Endometrial microvascular endothelial cells (primary cell): ENCODE data around the gene FAM3B. TPM values are rescaled to one million over a fixed set of nuclear protein-coding genes. Genes with fewer than 3 reads are reported as not detected.
"Not testable (repeated sequence)": the region's sequence is repeated elsewhere in the genome, so short reads cannot be mapped to it uniquely, and the experiment has no call there.

Experiments
- in situ Hi-C: cut with HindIII; loops from 2 replicates; pipeline ENCODE4 v1.10.0; 2017; ENCODE audit warnings: low sequenced_read_pairs, low pct_unique_long_range_greater_than_20kb; ENCODE audit errors: inconsistent ontology term
- total RNA-seq: library from RNA; depleted of rRNA; stranded (reverse); fragments of >200 nt; gene quantifications from one replicate; pipeline ENCODE4 v1.2.3, GENCODE V29; 2015; ENCODE audit errors: inconsistent ontology term

FAM3B gene
- total RNA-seq, 1 donor from 2014 or later, result not detected

GRCh38 chr21:41345934-41346685 is 29.5 kb downstream of the FAM3B start:
- in situ Hi-C loops, result no loop called here

DNA sequence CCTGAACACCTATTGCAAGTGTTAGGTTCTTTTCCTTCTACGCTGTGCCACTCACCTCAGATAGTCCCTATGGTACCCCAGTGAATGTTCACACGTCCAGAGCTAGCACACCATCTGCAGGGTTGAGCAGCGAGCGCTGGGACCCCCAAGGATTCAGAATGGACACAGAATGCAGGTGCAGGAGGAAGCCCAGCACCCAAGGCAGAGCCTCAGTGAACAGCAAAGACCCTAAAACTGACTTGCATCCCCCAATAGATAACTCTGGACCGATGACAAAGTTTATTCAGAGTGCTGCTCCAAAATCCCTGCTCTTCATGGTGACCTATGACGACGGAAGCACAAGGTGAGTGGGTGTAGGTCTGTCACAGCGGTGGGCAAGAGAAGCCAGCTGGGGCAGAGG is 30.2 kb downstream of the FAM3B start:
- in situ Hi-C loops, result no loop called here

DNA sequence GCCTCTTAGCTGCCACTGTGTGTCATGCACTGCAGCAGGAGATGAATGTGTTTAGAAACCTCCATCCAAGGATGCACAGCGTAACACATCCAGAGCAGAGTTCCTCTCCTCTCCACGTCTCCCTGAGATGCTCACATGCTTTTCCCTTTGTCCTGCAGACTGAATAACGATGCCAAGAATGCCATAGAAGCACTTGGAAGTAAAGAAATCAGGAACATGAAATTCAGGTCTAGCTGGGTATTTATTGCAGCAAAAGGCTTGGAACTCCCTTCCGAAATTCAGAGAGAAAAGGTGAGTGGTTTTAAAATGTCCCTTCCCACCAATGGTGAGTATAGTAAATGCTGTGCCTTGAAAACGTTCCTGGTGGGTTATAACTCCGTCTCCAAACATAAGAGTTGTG is 31.8 kb downstream of the FAM3B start:
- in situ Hi-C loops, result no loop called here

DNA sequence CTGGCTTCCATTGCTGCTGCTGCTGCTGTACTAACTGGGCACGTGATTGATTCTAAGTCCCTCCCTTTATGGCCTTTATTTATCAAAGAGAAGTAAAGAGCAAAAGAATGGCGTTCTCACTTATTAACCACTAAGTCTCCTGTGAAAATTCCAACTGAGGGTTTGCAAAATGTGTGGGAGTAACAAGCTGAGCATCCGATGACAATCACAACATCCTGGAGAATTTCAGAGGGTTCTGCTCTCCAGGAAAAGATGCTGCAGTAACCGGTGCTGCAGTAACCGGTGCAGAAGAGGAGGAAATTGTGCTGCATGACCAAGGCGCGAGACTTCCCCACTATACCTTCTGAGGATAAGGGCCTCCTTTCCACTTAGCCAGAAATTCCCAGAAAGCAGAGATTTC is 32.5 kb downstream of the FAM3B start:
- in situ Hi-C loops, result no loop called here

DNA sequence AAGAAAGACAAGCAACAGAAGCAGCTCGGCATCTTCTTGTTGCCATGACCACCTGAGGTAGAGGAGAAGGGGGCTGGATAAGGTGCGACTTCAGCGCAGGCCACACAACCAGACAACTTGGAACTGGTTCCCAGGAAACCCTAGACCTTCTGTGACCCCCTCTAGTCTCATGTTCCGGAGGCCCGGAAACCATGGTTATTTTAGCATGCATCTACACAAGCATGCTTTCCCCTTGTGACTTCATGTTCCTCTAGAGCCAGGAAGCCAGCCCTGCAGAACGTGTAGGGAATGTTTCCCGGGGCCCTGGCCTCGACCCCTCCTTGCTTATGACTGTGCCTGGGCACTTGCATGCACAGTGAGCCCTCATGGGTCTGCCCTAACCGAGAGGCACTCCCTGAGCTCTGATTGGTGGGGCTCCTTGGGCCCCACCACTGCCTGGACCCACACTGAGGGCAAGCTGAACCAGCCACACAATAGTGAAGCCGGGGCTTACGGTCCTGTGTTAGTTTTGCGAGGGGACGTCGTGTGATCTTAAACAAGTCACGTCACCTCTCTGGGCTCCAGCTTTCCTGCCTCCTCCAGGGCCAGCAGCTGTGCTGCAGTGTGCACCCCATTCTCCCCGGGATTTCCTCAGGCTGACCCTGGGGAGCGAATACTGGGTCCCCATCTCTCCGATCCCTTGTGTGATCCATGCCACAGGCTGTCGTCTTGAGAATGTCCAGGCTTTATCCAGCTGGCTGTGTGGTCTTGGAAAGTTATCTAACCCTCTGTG is 33.2 kb downstream of the FAM3B start:
- in situ Hi-C loops, result no loop called here

- in situ Hi-C loops, result no loop called here
These were observed 34.0 kb downstream of the FAM3B start for GRCh38 chr21:41350436-41351155.

DNA sequence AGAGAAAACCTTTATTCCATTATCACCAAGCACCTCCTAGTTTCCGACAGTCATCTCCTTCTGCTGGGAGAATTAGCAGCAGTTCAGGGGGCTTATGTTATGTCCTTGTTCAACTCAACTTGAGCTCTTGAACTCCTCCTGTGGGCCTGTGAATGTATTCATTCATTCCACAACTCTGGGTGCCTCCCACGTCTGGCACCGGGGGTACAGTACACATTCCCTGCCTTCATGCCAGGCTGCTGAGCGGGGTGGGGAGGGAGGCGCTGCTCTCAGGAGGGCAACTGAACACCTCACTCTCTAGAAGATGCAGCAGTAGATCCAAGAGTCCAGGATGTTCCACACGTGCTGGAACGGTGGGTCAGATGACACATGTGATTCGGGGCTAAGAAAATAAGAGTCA is 40.9 kb downstream of the FAM3B start:
- in situ Hi-C loops, result no loop called here

DNA sequence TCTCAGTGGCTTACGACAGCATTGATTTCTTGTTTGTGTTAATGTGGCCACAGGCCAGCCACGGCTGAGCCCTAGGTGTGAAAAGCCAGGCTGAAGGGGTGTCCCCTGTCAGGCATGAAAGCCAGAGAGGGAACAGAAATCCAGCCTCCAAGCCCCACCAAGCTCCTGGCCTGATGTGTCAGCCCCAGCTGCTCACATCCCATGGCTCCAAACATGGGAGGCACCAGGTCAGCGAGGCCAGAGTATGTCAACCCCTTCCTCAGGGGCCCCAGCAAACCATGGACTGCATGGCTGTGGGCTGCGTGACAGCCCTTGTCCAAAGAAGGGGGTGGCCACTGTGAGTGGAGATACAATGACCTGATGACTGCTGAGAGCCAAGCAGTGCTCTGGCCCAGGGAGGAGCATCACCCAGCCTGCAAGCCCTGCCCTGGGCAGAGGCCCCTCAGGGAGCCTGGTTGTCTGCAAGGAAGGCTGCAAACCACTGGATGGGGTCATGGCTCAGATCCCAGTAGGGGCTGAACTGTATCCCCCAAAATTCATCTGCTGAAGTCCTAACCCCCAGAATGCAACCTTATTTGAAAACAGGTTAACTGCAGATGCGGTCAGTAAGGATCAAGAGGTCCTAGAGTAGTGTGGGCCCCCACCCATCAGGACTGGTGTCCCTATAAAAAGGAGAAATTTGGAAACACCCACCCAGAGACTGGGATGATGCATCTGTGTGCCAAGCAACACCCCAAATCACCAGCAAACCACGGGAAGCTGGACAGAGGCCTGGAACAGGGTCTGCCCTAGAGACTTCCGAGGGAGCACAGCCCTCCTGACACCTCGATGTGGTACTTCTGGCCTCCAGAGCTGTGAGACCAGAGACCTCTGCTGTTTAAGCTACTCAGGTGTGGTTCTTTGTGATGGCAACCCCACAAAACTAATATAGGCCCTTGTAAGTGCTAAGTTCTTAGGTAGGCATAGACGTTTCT is 41.9 kb downstream of the FAM3B start:
- in situ Hi-C loops, result no loop called here

DNA sequence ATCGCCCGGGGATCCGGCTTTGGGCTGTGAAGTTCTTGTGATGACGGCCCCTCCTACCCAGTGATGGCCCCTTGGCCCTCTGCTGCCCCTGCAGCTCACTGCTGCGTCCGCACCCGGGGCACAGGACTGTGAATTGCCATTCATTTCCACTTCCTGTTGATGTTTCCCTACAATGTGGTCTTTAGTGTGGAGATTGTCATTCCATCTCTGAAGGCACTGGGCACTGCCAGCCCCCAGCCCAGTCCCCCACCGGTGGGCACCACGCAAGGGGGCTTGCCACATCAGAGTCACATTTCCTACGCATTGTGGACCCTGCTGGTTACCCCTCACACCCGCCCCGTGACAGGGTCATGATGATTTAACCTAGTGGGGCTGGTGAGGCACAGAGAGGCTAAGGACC is 42.7 kb downstream of the FAM3B start:
- in situ Hi-C loops, result no loop called here

GRCh38 chr21:41359754-41360071 is 43.1 kb downstream of the FAM3B start:
- in situ Hi-C loops, result not testable (repeated sequence)

- in situ Hi-C loops, result no loop called here
These were observed 43.6 kb downstream of the FAM3B start for GRCh38 chr21:41360072-41360821.

GRCh38 chr21:41361053-41361785 is 44.6 kb downstream of the FAM3B start:
- in situ Hi-C loops, result no loop called here

- in situ Hi-C loops, result no loop called here
These were observed 45.4 kb downstream of the FAM3B start, which contains the start of gene MX2 for GRCh38 chr21:41361786-41362604. Gene MX2, plus strand, starts transcription at chr21:41362027. Its CDS starts 14,880 bp downstream, at chr21:41376907.

DNA sequence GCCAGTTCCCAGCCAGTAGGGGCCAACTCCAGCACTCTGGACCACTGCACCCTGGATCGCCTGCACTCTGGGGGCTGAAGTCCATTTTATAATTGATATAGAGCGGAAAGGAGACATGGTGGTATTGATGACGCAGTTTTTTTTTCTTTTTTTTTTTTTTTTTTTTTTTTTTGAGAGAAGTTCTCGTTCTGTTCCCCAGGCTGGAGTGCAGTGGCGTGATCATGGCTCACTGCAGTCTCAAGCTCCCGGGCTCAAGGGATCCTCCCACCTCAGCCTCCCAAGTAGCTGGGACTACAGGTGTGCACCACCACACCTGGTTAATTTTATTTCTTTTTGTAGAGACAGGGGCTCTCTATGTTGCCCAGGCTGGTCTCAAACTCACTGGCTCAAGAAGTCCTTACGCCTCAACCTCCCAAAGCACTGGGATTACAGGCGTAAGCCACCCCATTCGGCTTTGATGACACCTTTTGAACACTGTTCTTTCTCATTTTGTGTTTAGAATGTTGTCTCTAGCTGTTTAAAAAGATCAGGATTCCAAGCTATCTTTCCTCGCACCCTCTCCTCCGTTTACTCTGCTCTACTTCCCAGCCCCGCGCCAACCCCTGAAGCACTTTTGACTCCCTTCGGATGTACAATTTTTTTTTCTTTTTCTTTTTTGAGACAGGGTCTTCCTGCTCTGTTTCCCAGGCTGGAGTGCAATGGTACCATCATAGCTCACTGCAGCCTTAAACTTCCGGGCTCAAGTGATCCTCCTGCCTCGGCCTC is 46.2 kb downstream of the FAM3B start:
- in situ Hi-C loops, result no loop called here

- in situ Hi-C loops, result no loop called here
These were observed 47.0 kb downstream of the FAM3B start for GRCh38 chr21:41363370-41364270.
